Right atrium auricular region (tissue), 2 donors: ENCODE results near the gene METTL18. TPM values are rescaled to one million over a fixed set of nuclear protein-coding genes. Genes with fewer than 3 reads are reported as not detected.

Experiments
- DNase-seq: peaks from one replicate; pipeline ENCODE4 v3.0.0-alpha.2; 2019; ENCODE audit warnings: low spot score
- H3K27ac ChIP-seq, 2 donors: fragments of 200-600 bp; sonication (generic); 1 replicate in 1 of 2; 2 replicates in 1 of 2; pipeline ENCODE4 v1.5.1; 2016 to 2019
- H3K27me3 ChIP-seq, 2 donors: fragments of 200-600 bp; sonication (generic); one replicate each; pipeline versions ENCODE4 v1.5.1 to v1.6.0; 2017 to 2019
- H3K36me3 ChIP-seq: fragments of 200-600 bp; sonication (generic); one replicate; pipeline ENCODE4 v1.5.1; 2016
- H3K4me1 ChIP-seq, 2 donors: fragments of 200-600 bp; sonication (generic); one replicate each; pipeline versions ENCODE4 v1.5.1 to v1.6.0; 2017 to 2019
- H3K4me3 ChIP-seq, 2 donors: fragments of 200-600 bp; sonication (generic); 1 replicate in 1 of 2; 2 replicates in 1 of 2; pipeline ENCODE4 v1.5.1; 2017 to 2019; ENCODE audit warnings: mild to moderate bottlenecking in 1 of 2, moderate library complexity in 1 of 2
- H3K9me3 ChIP-seq, 2 donors: fragments of 200-600 bp; sonication (generic); one replicate each; pipeline ENCODE4 v1.5.1; 2019
- total RNA-seq, 2 donors: library from RNA; depleted of rRNA; stranded (reverse); fragments of >200 nt; gene quantifications; one replicate each; pipeline ENCODE4 v1.1.0, GENCODE V29; 2016
- TF ChIP-seq, protein P1 (sequence below), 2 donors: fragments of 200-600 bp; sonication (generic); IDR thresholded peaks; one replicate each; pipeline ENCODE4 v1.5.1; 2019; ENCODE audit warnings: antibody characterized with exemption in 2 of 2

METTL18 gene
- total RNA-seq, 2 donors from 2014 or later, result 4.0 to 5.7 TPM

DNA sequence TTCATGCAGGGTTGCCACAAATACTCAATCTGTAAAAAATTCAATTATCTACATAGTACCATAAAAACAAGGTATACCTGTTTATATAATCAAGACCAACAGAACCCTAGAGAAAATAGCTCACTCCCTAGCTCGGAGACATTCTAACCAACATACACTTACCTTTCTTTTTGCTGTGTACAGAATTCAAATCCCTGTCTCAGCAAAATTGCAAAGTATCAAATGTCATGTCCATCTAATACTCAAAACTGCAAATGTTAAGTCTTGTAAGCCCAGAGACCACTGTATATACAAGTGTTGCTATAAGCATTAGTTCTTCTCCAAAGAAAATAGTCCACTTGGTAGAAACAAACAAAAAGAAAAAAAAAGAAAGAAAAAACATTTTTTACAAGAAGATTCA, 44.7 kb downstream of the METTL18 start:
- Histone ChIP-seq H3K9me3 (no peaks in the 10 kb centered on the region), H3K27me3 (no peaks in the 10 kb centered on the region), H3K4me1 (no peaks in the 10 kb centered on the region), H3K4me3 (no peak overlapping the region), H3K36me3 (no peaks in the 10 kb centered on the region), H3K27ac (no peak overlapping the region)
- TF ChIP-seq, protein P1, sequence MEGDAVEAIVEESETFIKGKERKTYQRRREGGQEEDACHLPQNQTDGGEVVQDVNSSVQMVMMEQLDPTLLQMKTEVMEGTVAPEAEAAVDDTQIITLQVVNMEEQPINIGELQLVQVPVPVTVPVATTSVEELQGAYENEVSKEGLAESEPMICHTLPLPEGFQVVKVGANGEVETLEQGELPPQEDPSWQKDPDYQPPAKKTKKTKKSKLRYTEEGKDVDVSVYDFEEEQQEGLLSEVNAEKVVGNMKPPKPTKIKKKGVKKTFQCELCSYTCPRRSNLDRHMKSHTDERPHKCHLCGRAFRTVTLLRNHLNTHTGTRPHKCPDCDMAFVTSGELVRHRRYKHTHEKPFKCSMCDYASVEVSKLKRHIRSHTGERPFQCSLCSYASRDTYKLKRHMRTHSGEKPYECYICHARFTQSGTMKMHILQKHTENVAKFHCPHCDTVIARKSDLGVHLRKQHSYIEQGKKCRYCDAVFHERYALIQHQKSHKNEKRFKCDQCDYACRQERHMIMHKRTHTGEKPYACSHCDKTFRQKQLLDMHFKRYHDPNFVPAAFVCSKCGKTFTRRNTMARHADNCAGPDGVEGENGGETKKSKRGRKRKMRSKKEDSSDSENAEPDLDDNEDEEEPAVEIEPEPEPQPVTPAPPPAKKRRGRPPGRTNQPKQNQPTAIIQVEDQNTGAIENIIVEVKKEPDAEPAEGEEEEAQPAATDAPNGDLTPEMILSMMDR (IDR thresholded peaks at IDR 0.05), result no peak
- DNase-seq, result no peak

DNA sequence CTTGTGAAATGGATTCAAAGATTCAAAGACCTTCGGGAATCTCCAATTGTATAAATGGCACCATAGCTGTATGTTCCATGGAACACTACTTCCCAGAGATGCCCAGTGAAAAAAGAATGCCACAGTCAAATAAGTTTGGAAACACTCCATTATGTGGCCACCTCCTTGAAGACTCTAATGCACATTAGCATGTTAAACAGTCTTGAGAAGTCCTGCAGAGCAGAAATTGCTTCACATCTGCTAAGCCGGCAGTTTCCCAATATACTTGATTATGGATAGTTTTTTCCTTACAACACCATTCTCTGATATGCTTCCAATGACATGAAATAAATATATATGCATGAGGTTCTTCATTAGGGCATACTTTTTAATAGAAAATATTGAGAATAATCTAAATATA, 48.2 kb downstream of the METTL18 start:
- H3K27me3 ChIP-seq, result no peaks in the 10 kb centered on the region
- H3K9me3 ChIP-seq, result no peaks in the 10 kb centered on the region
- no peak overlapping the region for H3K27ac ChIP-seq
- no peak overlapping the region for H3K4me3 ChIP-seq
- no peaks in the 10 kb centered on the region for H3K36me3 ChIP-seq
- TF ChIP-seq, protein P1 (IDR thresholded peaks at IDR 0.05), result no peak
- no peak for DNase-seq
- no peaks in the 10 kb centered on the region for H3K4me1 ChIP-seq

DNA sequence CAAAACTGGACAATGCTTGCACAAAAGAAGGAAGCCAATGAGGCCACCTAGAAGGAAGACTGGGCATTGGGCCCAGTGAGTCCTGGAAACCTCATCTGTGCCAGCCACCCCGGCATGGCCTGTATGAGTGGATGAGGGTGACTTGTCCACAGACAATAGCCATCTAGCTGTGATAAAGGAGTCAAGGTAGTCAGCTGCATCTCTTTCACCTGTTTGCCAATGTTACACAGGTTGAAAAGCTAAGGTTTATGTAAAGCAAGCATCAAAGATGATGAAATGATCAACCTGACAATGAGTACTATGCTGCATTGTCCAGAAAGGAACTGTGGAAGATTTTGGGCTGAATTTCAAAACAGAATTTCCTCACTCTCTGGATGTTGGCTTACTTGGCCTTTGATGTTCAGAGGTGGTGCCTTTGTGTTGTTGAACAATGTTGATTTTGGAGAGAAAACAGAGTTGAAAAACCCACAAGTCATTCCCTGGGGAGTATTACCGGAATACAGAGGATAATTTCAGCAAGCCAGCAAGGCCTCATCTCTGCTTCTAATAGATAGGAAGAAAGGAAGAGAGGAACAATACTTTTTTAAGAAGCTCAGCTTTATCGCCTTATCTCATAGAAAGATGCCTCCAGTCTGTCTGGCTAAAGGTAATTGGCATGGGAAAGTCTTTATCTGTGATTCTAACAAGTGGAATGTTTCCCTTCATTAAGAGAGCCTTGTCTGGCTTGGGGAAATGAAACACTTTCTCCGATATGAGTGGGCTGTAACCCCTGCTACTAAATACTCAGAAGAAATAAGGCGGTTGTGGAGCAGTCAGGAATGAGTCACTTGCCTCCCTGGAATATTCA, 49.5 kb downstream of the METTL18 start:
- H3K27me3 ChIP-seq, result no peaks in the 10 kb centered on the region
- H3K4me3 ChIP-seq, result no peak overlapping the region
- DNase-seq, result no peak
- peaks cover 0 to 4% of the 10 kb centered on the region in 2 donors for H3K4me1 ChIP-seq
- TF ChIP-seq, protein P1 (IDR thresholded peaks at IDR 0.05), result no peak
- H3K36me3 ChIP-seq, result no peaks in the 10 kb centered on the region
- no peak overlapping the region for H3K27ac ChIP-seq
- no peaks in the 10 kb centered on the region for H3K9me3 ChIP-seq

Other genes starting within 250 kb of the METTL18 start
- gene F5, start 208.4 kb downstream of the METTL18 start, total RNA-seq, result 10 to 100 TPM in 1 of 2 donors, 1 to 10 TPM in 1; 4.9 to 55.5 TPM
- gene SELP, start 164.8 kb downstream of the METTL18 start, total RNA-seq, result 10 to 100 TPM; 13.7 to 16.7 TPM
- gene SELL, start 83.3 kb downstream of the METTL18 start, total RNA-seq, result 1 to 10 TPM in 1 of 2 donors, under 1 TPM in 1; 0.74 to 2.2 TPM
- under 1 TPM; 0.11 to 0.94 TPM for gene SELE, start 60.8 kb downstream of the METTL18 start, total RNA-seq
- gene SCYL3, start 99.0 kb upstream of the METTL18 start, total RNA-seq, result 1 to 10 TPM; 6.4 to 6.5 TPM